ENCODE results near the gene DDIT3. TPM values are rescaled to one million over a fixed set of nuclear protein-coding genes. Genes with fewer than 3 reads are reported as not detected.

The DDIT3 gene
- total and polyA plus RNA-seq, 2 of the 13 experiments (the other 11 are each of a cell fraction or from before 2014, with no cell fraction given), result 27.5 to 48.7 TPM

DNA sequence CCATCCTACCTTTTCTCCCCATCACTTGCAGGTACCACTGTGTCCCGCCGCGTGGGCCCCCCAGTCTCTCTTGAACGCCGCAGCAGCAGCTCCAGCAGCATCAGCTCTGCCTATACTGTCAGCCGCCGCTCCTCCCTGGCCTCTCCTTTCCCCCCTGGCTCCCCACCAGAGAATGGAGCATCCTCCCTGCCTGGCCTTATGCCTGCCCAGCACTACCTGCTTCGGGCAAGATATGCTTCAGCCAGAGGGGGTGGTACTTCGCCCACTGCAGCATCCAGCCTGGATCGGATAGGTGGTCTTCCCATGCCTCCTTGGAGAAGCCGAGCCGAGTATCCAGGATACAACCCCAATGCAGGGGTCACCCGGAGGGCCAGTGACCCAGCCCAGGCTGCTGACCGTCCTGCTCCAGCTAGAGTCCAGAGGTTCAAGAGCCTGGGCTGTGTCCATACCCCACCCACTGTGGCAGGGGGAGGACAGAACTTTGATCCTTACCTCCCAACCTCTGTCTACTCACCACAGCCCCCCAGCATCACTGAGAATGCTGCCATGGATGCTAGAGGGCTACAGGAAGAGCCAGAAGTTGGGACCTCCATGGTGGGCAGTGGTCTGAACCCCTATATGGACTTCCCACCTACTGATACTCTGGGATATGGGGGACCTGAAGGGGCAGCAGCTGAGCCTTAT, 49.9 kb downstream of the DDIT3 start:
- Histone ChIP-seq H3K9ac (ENCODE audit: insufficient read depth, low read depth, low read length) (no peak overlapping the region), H3K79me2 (ENCODE audit: insufficient read depth, low read length) (no peaks in the 10 kb centered on the region), H4K20me1 (ENCODE audit: insufficient read depth, low read length) (no peaks in the 10 kb centered on the region), H3K4me3 (replicated peaks in 1 of 3; ENCODE audit: insufficient read depth in 1 of 3, low read depth in 2 of 3, low read length in 3 of 3) (no peak overlapping the region), H3K27ac (ENCODE audit: extremely low read length, insufficient read depth, low read length) (no peak overlapping the region), H3K27me3 (ENCODE audit: control insufficient read depth in 1 of 2, insufficient read depth in 2 of 2, low read length in 2 of 2) (peaks cover 7 to 50% of the 10 kb centered on the region in 2 experiments), H3K4me1 (ENCODE audit: insufficient read depth, low read length) (peaks cover 28% of the 10 kb centered on the region), H3K9me3 (ENCODE audit: low read length) (no peaks in the 10 kb centered on the region), H3K36me3 (replicated peaks in 1 of 2; ENCODE audit: control insufficient read depth in 1 of 2, insufficient read depth in 2 of 2, low read length in 2 of 2) (no peaks in the 10 kb centered on the region), H2AFZ (ENCODE audit: low read length) (no peak overlapping the region), H3K4me2 (ENCODE audit: low read depth, low read length) (no peak overlapping the region)
- no peak for FAIRE-seq
- WGBS (ENCODE audit: low lambda C conversion rate), result 57% methylated on average over 13 of the region's 14 CpGs
- TF ChIP-seq TCF7 (IDR thresholded peaks at IDR 0.05; ENCODE audit: low read depth) (no peak), JUNB (CRISPR knock-in tag; IDR thresholded peaks at IDR 0.05; ENCODE audit: borderline replicate concordance) (no peak), ZNF331 (CRISPR knock-in tag; IDR thresholded peaks at IDR 0.05) (no peak), CHD4 (IDR thresholded peaks at IDR 0.05; ENCODE audit: borderline replicate concordance, low read length) (no peak), ATM (IDR thresholded peaks at IDR 0.05; ENCODE audit: borderline replicate concordance) (no peak), HNF4A (CRISPR knock-in tag; IDR thresholded peaks at IDR 0.05) (peak; percentile 29; the same call in 1 of the 2 replicates), NFRKB (IDR thresholded peaks at IDR 0.05) (no peak), ZNF550 (CRISPR knock-in tag; IDR thresholded peaks at IDR 0.05; ENCODE audit: borderline replicate concordance) (no peak)
- TF ChIP-seq, protein P1, sequence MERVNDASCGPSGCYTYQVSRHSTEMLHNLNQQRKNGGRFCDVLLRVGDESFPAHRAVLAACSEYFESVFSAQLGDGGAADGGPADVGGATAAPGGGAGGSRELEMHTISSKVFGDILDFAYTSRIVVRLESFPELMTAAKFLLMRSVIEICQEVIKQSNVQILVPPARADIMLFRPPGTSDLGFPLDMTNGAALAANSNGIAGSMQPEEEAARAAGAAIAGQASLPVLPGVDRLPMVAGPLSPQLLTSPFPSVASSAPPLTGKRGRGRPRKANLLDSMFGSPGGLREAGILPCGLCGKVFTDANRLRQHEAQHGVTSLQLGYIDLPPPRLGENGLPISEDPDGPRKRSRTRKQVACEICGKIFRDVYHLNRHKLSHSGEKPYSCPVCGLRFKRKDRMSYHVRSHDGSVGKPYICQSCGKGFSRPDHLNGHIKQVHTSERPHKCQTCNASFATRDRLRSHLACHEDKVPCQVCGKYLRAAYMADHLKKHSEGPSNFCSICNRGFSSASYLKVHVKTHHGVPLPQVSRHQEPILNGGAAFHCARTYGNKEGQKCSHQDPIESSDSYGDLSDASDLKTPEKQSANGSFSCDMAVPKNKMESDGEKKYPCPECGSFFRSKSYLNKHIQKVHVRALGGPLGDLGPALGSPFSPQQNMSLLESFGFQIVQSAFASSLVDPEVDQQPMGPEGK (CRISPR knock-in tag; IDR thresholded peaks at IDR 0.05), result peak; percentile 48; the same call in 1 of the 2 replicates
- TF ChIP-seq, protein P2, sequence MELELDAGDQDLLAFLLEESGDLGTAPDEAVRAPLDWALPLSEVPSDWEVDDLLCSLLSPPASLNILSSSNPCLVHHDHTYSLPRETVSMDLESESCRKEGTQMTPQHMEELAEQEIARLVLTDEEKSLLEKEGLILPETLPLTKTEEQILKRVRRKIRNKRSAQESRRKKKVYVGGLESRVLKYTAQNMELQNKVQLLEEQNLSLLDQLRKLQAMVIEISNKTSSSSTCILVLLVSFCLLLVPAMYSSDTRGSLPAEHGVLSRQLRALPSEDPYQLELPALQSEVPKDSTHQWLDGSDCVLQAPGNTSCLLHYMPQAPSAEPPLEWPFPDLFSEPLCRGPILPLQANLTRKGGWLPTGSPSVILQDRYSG (CRISPR knock-in tag; IDR thresholded peaks at IDR 0.05), result no peak
- BruUV-seq (replicated peaks), result no TSS peak
- ChIA-PET CTCF (ENCODE audit: low intra/inter-chr PET ratio, low total read pairs) (no interaction called here), POLR2A (no interaction called here)
- ATAC-seq, result peak; percentile 15; the same call in 2 of the 3 replicates
- in situ Hi-C loops (cut with HindIII; ENCODE audit: extremely low pct_ligation_motif_present, low pct_unique_long_range_greater_than_20kb), result no loop called here
- intact Hi-C loops (cut with micrococcal nuclease; ENCODE audit: unreplicated experiment), result no loop called here
- no peak for DNase-seq (ENCODE audit: low spot score)

Measured in HepG2 (cell line).